DOHH2 (cell line): Measurements from ENCODE around the gene NCKAP1.

Experiments
- EZH2phosphoT487 ChIP-seq: fragments of 200-600 bp; sonication (generic); IDR thresholded peaks from 2 replicates; pipeline ENCODE4 v1.6.1; 2017; ENCODE audit warnings: borderline replicate concordance, mild to moderate bottlenecking, antibody characterized with exemption, low read length, moderate library complexity, mixed read lengths
- TF ChIP-seq, protein P1 (sequence below): fragments of 200-600 bp; sonication (generic); IDR thresholded peaks from one replicate; pipeline ENCODE4 v1.5.1; 2014; ENCODE audit warnings: antibody characterized with exemption, mild to moderate bottlenecking, low read depth, low read length; ENCODE audit not compliant: poor library complexity, severe bottlenecking

DNA sequence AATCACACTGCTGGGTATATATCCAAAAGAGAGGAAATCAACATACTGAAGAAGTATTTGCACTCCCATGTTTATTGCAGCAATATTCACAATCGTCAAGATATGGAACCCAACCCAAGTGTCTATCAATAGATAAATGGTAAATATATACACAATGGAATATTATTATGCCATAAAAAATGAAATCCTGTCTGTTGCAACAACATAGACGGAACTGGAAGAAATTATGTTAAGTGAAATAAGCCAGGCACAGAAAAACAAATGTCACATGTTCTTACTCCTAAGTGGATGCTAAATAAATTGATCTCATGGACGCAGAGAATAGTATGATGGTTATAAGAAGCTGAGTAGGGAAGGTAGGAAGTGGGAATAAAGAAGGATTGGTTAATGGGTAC is 65.7 kb downstream of the NCKAP1 start:
- TF ChIP-seq, protein P1, sequence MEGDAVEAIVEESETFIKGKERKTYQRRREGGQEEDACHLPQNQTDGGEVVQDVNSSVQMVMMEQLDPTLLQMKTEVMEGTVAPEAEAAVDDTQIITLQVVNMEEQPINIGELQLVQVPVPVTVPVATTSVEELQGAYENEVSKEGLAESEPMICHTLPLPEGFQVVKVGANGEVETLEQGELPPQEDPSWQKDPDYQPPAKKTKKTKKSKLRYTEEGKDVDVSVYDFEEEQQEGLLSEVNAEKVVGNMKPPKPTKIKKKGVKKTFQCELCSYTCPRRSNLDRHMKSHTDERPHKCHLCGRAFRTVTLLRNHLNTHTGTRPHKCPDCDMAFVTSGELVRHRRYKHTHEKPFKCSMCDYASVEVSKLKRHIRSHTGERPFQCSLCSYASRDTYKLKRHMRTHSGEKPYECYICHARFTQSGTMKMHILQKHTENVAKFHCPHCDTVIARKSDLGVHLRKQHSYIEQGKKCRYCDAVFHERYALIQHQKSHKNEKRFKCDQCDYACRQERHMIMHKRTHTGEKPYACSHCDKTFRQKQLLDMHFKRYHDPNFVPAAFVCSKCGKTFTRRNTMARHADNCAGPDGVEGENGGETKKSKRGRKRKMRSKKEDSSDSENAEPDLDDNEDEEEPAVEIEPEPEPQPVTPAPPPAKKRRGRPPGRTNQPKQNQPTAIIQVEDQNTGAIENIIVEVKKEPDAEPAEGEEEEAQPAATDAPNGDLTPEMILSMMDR, result no peak
- no peak for TF ChIP-seq EZH2phosphoT487
